Transverse colon (tissue), 4 donors: ENCODE results near the gene RAI14. TPM values are rescaled to one million over a fixed set of nuclear protein-coding genes. Genes with fewer than 3 reads are reported as not detected.
"Not testable (repeated sequence)": the region's sequence is repeated elsewhere in the genome, so short reads cannot be mapped to it uniquely, and the experiment has no call there.

Experiments
- DNase-seq: peaks from one replicate; pipeline ENCODE4 v3.0.0-alpha.2; 2019
- H3K27ac ChIP-seq, 4 donors: fragments of 200-600 bp; sonication (generic); 2 replicates each; pipeline ENCODE4 v1.5.1; 2016 to 2018; ENCODE audit warnings: inconsistent platforms in 4 of 4
- H3K27me3 ChIP-seq: fragments of 200-600 bp; sonication (generic); 2 replicates; pipeline ENCODE4 v1.5.1; 2017; ENCODE audit warnings: inconsistent platforms
- H3K36me3 ChIP-seq, 4 donors: fragments of 200-600 bp; sonication (generic); 2 replicates each; pipeline ENCODE4 v1.5.1; 2017 to 2019; ENCODE audit warnings: inconsistent platforms in 4 of 4
- H3K4me1 ChIP-seq, 4 donors: fragments of 200-600 bp; sonication (generic); 2 replicates each; pipeline ENCODE4 v1.5.1; 2017 to 2020; ENCODE audit warnings: inconsistent platforms in 4 of 4
- H3K4me3 ChIP-seq, 4 donors: fragments of 200-600 bp; sonication (generic); 1 replicate in 1 of 4; 2 replicates in 3 of 4; pipeline versions ENCODE4 v1.5.1 to v1.6.1; 2017 to 2019; ENCODE audit warnings: inconsistent platforms in 4 of 4
- H3K9me3 ChIP-seq, 2 donors: fragments of 200-600 bp; sonication (generic); 2 replicates each; pipeline ENCODE4 v1.5.1; 2017 to 2019; ENCODE audit warnings: inconsistent platforms in 2 of 2
- EP300 ChIP-seq: sonication (generic); formaldehyde crosslinking; IDR thresholded peaks from one replicate; pipeline ENCODE4 v1.6.1; 2017; ENCODE audit warnings: antibody characterized with exemption, low read depth
- POLR2A ChIP-seq: fragments of 450-650 bp; IDR thresholded peaks from one replicate; pipeline ENCODE4 v1.6.1; 2016; ENCODE audit warnings: antibody characterized with exemption, mild to moderate bottlenecking, moderate library complexity
- POLR2AphosphoS5 ChIP-seq, 3 donors: sonication (generic); formaldehyde crosslinking; IDR thresholded peaks; one replicate each; pipeline ENCODE4 v1.6.1; 2016; ENCODE audit warnings: antibody characterized with exemption in 3 of 3
- WGBS, 2 donors: methylation state at CpG; one replicate each; pipeline ENCODE4 v1.1.5; 2018; ENCODE audit warnings: low coverage in 1 of 2; 5-methylcytosine and 5-hydroxymethylcytosine counted together
- in situ Hi-C, 4 donors: fragments of 200-750 bp; cut with MboI; loops; one replicate each; pipeline versions ENCODE4 v1.15.0 to v1.15.1; 2017; ENCODE audit warnings: low sequenced_read_pairs in 3 of 4, low pct_ligation_motif_present in 1 of 4, low pct_unique_long_range_greater_than_20kb in 1 of 4
- intact Hi-C: fragments of 100-400 bp; cut with DNase I; formaldehyde crosslinking; loops from one replicate; pipeline ENCODE4 v1.15.1; 2023; ENCODE audit warnings: low total_unique reads
- total RNA-seq, 4 donors: library from RNA; depleted of rRNA; stranded (reverse); fragments of >200 nt; gene quantifications; one replicate each; pipeline ENCODE4 v1.1.0, GENCODE V29; 2016
- TF ChIP-seq, protein P1 (sequence below), 5 experiments: fragments of 200-600 bp in 3 of 5; fragments of 450-650 bp in 2 of 5; sonication (generic) in 3 of 5; IDR thresholded peaks; 1 replicate in 2 of 5; 2 replicates in 3 of 5; pipeline ENCODE4 v1.5.1; 2016 to 2017; ENCODE audit warnings: antibody characterized with exemption in 5 of 5, inconsistent platforms in 3 of 5, mild to moderate bottlenecking in 2 of 5, moderate library complexity in 1 of 5

RAI14 gene
- total RNA-seq, 4 donors from 2014 or later, result 13.9 to 18.3 (median 15.3) TPM

DNA sequence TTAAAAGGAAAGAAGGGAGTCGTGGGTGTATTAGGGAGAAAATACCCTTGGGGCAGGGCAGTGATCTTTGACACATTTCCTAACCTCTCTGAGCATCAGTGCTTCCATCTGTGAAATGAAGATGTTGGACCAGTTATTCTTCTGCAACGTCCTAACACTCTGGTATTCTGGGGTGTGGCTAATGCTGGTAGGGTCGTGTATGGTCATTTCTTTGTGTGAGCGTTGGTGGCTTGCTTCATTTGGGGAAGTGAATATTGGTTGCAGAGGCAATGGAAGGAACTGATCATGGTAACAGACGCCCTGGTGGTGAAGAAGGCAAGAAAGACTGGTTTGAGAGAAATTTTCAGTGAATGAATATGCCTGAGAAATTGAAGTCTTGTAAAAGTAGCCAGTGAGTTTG lies 114.9 kb downstream of the RAI14 start:
- H3K4me1 ChIP-seq, result no peaks in the 10 kb centered on the region
- no peaks in the 10 kb centered on the region for H3K27me3 ChIP-seq
- H3K4me3 ChIP-seq, result no peak overlapping the region
- H3K9me3 ChIP-seq, result no peaks in the 10 kb centered on the region
- 44 to 53% methylated on average over 3 to 5 of the region's 5 CpGs for WGBS, 2 donors
- no peak for TF ChIP-seq POLR2A
- no peak for TF ChIP-seq EP300
- no peak for DNase-seq
- intact Hi-C loops (no loop called here), in situ Hi-C loops (no loop called here)
- no peaks in the 10 kb centered on the region for H3K36me3 ChIP-seq
- H3K27ac ChIP-seq, result no peak overlapping the region

DNA sequence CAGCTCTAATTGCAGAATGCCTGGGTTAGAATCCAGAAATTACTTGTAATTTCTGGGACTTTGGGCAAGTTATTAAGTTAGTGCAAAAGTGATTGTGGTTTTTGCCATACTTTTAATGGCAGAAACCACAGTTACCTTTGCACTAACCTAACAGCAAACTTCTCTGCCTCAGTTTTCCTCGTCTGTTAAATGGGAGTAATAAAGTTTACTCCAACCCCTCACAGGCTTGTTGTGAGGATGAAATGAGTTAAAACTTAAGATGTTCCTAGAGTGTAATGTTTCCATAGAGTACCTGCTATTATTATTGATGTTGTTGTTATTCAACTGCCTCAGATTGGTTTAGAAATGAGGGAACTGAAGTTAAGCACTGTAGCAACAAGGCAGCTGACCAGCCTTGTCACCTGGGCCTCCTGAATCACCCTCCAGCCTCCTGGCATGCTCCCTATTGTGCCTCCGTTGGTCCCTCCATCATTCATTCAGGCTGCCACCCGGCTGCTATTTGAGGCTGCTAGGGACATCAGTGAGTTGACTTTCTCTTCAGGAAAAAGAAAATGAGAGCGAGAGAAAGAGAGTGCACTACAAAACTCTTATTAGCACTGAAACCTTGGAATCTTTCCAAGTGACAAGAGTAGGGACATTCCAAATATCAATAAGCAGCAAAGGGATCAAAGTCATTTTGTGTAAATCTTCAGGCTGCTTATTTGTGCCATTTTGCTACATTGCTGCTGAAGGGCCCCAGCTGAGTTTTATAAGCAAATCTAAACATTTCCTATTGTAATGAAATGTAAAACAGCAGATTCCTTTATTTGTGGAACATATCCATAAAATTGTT lies 116.4 kb downstream of the RAI14 start:
- Histone ChIP-seq H3K27me3 (no peaks in the 10 kb centered on the region), H3K36me3 (no peaks in the 10 kb centered on the region), H3K4me3 (no peak overlapping the region), H3K9me3 (no peaks in the 10 kb centered on the region), H3K4me1 (no peaks in the 10 kb centered on the region), H3K27ac (no peak overlapping the region)
- in situ Hi-C loops (no loop called here), intact Hi-C loops (no loop called here)
- no peak for TF ChIP-seq POLR2AphosphoS5 (IDR thresholded peaks at IDR 0.05)
- TF ChIP-seq, protein P1, sequence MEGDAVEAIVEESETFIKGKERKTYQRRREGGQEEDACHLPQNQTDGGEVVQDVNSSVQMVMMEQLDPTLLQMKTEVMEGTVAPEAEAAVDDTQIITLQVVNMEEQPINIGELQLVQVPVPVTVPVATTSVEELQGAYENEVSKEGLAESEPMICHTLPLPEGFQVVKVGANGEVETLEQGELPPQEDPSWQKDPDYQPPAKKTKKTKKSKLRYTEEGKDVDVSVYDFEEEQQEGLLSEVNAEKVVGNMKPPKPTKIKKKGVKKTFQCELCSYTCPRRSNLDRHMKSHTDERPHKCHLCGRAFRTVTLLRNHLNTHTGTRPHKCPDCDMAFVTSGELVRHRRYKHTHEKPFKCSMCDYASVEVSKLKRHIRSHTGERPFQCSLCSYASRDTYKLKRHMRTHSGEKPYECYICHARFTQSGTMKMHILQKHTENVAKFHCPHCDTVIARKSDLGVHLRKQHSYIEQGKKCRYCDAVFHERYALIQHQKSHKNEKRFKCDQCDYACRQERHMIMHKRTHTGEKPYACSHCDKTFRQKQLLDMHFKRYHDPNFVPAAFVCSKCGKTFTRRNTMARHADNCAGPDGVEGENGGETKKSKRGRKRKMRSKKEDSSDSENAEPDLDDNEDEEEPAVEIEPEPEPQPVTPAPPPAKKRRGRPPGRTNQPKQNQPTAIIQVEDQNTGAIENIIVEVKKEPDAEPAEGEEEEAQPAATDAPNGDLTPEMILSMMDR (IDR thresholded peaks at IDR 0.05), result no peak
- TF ChIP-seq EP300, result no peak
- no peak for TF ChIP-seq POLR2A
- 83% methylated on average over 2 to 4 of the region's 4 CpGs for WGBS, 2 donors
- no peak for DNase-seq

DNA sequence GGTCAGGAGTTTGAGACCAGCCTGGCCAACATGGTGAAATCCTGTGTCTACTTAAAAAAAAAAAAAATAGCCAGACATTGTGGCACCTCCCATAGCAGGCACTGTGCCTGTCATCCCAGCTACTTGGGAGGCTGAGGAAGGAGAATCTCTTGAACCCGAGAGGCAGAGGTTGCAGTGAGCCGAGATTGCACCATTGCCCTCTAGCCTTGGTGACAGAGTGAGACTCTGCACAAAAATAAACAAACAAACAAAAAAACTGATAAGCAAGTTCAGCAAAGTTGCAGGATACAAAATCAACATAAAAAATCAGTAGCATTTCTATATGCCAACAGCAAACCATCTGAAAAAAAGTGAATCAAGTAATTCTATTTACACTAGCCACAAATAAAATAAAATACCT lies 118.0 kb downstream of the RAI14 start:
- no peaks in the 10 kb centered on the region for H3K36me3 ChIP-seq
- WGBS, 2 donors, result 71 to 89% methylated on average over 2 of the region's 2 CpGs
- H3K4me1 ChIP-seq, result no peaks in the 10 kb centered on the region
- no peak overlapping the region for H3K4me3 ChIP-seq
- no peak for TF ChIP-seq POLR2AphosphoS5 (IDR thresholded peaks at IDR 0.05)
- TF ChIP-seq, protein P1 (IDR thresholded peaks at IDR 0.05), result no peak
- TF ChIP-seq EP300, result no peak
- TF ChIP-seq POLR2A, result no peak
- intact Hi-C loops (no loop called here), in situ Hi-C loops (no loop called here)
- no peaks in the 10 kb centered on the region for H3K27me3 ChIP-seq
- DNase-seq, result no peak
- no peak overlapping the region for H3K27ac ChIP-seq
- H3K9me3 ChIP-seq, result no peaks in the 10 kb centered on the region

DNA sequence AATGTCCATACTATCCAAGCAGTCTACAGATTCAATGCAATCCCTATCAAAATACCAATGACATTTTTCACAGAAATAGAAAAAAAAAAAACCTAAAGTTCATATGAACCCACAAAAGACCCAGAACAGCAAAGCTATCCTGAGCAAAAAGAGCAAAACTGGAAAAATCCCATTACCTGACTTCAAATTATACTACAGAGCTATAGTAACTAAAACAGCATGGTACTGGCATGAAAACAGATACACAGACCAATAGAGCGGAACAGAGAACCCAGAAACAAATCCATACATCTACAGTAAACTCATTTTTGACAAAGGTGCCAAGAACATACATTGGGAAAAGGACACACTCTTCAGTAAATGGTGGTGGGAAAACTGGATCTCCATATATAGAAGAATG lies 118.5 kb downstream of the RAI14 start:
- DNase-seq, H3K36me3 ChIP-seq, in situ Hi-C loops, H3K9me3 ChIP-seq, H3K4me3 ChIP-seq, H3K27ac ChIP-seq, intact Hi-C loops, H3K4me1 ChIP-seq, H3K27me3 ChIP-seq: not testable (repeated sequence)
- 89 to 100% methylated on average over 1 of the region's 1 CpG for WGBS, 2 donors

DNA sequence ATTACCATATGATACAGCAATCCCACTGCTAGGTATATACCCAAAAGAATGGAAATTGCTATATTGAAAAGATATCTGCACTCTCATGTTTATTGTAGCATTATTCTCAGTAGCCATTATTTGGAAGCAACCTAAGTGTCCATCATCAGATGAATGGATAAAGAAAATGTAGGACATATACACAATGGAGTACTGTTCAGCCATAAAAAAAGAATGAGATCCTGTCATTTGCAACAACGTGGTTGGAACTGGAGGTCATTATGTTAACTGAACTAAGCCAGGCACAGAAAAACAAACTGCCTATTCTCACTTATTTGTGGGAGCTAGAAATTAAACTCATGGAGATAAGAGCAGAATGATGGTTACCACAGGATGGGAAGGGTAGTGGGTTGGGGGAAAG lies 119.8 kb downstream of the RAI14 start:
- intact Hi-C loops, result no loop called here
- no peaks in the 10 kb centered on the region for H3K4me1 ChIP-seq
- H3K36me3 ChIP-seq, result no peaks in the 10 kb centered on the region
- H3K27ac ChIP-seq, result no peak overlapping the region
- WGBS, 2 donors, result 45 to 62% methylated on average over 1 of the region's 1 CpG
- no peaks in the 10 kb centered on the region for H3K27me3 ChIP-seq
- in situ Hi-C loops, result no loop called here
- H3K4me3 ChIP-seq, result no peak overlapping the region
- no peak for DNase-seq
- H3K9me3 ChIP-seq, result no peaks in the 10 kb centered on the region
- TF ChIP-seq POLR2AphosphoS5 (IDR thresholded peaks at IDR 0.05) (no peak), POLR2A (no peak), EP300 (no peak)
- TF ChIP-seq, protein P1 (IDR thresholded peaks at IDR 0.05), result no peak
